AG09319 (cell line): ENCODE measurements around the gene NEK8.

Experiments used
- DNase-seq: peaks from one replicate; pipeline ENCODE4 v3.0.0-alpha.2; 2010; ENCODE audit warnings: low read depth; ENCODE audit errors: extremely low read depth
- TF ChIP-seq, protein P1 (sequence below): IDR thresholded peaks from 2 replicates; pipeline ENCODE4 v1.5.1; 2011; ENCODE audit warnings: low read depth, mild to moderate bottlenecking, inconsistent platforms, low read length, moderate library complexity

Gene NEK8

DNA sequence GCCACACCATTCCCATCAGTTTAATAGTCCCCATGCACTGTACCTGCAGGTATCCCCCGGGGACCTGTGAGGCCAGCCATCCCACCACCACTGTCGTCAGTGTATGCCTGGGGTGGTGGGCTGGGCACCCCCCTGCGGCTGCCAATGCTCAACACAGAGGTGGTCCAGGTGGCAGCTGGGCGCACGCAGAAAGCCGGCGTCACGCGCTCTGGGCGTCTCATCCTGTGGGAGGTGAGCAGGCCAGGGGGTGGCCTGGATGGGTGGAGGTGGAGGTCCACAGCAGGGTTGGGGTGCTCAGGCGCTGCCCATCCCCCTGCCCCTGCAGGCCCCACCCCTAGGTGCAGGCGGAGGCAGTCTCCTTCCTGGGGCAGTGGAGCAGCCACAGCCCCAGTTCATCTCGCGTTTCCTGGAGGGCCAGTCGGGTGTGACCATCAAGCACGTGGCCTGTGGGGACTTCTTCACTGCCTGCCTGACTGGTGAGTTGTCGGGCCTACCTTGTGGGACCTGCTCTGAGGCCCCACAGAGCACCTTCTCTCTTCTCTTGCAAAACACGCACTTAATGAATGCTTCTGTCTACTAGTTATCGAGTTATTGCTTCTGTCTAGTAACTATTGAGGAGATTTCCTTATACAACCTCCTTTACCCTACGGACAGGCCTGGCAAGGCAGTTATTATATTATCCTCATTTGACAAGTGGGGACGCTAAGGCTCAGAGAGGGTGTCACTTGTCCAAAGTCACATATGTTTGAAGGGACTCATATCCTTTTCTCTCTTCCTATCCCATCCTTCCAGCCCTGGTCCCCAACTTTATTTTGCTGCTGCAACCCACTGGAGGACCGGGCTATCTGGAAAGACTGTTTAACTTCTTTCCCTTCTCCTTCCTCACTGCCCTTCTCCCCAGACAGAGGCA, 9.4 kb downstream of the NEK8 start:
- DNase-seq: no peak
- TF ChIP-seq, protein P1, sequence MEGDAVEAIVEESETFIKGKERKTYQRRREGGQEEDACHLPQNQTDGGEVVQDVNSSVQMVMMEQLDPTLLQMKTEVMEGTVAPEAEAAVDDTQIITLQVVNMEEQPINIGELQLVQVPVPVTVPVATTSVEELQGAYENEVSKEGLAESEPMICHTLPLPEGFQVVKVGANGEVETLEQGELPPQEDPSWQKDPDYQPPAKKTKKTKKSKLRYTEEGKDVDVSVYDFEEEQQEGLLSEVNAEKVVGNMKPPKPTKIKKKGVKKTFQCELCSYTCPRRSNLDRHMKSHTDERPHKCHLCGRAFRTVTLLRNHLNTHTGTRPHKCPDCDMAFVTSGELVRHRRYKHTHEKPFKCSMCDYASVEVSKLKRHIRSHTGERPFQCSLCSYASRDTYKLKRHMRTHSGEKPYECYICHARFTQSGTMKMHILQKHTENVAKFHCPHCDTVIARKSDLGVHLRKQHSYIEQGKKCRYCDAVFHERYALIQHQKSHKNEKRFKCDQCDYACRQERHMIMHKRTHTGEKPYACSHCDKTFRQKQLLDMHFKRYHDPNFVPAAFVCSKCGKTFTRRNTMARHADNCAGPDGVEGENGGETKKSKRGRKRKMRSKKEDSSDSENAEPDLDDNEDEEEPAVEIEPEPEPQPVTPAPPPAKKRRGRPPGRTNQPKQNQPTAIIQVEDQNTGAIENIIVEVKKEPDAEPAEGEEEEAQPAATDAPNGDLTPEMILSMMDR: no peak

DNA sequence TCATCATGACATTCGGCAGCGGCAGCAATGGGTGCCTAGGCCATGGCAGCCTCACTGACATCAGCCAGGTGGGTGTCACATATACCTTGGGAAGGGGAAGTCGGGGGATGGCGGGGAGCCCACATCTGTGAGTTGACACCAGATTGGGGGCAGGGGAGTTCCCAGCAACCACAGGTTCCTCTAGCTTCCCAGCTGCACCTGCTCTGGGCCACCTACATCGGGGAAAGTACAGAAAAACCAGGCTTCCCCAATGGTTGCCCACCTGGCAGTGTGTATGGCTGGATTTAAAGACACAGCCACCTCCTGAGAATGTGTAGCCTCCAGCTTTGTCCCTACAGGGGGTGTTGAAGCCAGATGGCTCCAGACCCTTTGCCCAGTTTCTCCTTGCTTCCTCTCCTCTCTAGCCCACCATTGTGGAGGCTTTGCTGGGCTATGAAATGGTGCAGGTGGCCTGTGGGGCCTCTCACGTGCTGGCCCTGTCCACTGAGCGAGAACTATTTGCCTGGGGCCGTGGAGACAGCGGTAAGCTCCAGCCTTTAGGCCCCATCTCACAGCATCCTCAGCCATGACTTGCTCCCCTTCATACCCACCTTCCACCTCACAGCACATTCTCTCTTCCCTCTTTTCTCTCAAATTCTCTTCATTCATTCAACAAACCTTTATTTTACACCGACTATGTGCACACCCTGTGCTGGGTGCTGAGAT, 10.2 kb downstream of the NEK8 start:
- TF ChIP-seq, protein P1: no peak

DNA sequence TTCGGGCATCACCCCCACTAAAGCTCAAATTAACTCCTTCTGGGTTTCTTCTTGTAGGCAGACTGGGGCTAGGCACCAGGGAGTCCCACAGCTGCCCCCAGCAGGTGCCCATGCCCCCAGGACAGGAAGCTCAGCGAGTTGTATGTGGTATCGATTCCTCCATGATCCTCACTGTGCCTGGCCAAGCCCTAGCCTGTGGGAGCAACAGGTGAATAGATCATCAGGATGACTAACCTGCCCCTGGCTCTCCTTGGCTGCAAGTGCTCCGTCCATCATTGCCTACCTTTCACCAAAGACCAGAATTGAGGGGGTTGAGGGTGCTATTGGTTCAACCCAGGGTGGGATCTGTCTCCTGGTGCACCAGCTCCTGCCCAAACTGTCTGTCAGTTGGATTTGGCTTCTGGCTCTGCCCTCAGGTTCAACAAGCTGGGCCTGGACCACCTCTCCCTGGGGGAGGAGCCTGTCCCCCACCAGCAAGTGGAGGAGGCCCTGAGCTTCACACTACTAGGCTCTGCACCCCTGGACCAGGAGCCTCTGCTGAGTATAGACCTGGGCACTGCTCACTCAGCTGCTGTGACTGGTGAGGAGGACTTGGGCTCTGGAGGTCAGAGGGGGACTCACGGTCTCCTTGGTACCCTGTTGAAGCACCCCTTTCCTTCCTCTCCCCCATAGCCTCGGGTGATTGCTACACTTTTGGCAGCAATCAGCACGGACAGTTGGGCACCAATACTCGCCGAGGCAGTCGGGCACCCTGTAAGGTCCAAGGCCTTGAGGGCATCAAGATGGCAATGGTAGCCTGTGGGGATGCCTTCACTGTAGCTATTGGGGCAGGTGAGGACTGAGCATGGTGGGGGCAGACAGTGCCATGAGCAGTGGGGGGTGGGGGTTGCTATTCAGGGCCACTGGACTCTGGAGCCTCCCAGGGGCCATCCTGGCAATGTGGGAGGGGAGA, 12.1 kb downstream of the NEK8 start:
- TF ChIP-seq, protein P1: no peak
- no peak for DNase-seq

More for the DNA sequence above, 10.2 kb downstream of the NEK8 start:
- DNase-seq: no peak

DNA sequence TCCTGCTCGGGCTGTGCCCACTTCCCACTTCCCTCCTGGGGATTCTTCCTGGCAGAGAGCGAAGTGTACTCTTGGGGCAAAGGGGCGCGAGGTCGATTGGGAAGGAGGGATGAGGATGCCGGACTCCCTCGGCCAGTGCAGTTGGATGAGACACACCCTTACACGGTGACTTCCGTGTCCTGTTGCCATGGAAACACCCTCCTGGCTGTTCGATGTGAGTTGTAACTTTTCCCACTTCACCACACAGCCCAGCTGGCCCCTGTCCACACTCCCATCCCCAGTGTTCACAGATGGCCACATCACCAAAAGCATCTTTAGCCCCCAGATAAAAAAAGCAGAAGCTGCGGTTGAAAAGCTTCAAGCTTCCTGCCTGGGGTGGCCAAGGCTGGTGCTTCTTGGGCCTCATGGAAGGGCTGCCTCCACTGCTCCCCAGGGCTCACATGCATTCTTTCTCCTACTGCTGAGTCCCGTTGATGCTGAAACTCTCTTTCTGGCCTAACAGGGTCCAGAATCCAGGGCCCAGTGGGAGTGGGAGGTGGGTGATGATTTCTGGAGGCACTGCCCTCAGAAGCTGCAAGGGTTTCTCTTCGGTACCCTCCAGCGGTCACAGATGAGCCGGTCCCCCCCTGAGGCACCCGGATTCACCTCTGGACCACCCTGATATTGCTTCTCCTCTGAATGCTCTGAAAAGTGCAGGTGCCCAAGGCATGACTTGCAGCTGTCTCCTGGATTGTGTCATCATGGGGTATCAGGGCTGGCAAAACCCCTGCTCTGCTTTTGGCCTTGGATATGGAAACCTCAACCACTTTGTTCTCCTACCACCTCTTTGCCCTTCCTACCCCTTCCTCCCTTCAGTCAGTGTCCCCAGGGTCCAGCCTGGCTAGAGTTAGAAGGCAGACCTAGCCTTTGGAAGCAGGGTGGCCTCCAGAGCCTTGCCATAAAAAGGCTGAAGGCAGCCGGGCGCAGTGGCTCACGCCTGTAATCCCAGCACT, 13.1 kb downstream of the NEK8 start:
- DNase-seq: no peak
- TF ChIP-seq, protein P1: no peak

DNA sequence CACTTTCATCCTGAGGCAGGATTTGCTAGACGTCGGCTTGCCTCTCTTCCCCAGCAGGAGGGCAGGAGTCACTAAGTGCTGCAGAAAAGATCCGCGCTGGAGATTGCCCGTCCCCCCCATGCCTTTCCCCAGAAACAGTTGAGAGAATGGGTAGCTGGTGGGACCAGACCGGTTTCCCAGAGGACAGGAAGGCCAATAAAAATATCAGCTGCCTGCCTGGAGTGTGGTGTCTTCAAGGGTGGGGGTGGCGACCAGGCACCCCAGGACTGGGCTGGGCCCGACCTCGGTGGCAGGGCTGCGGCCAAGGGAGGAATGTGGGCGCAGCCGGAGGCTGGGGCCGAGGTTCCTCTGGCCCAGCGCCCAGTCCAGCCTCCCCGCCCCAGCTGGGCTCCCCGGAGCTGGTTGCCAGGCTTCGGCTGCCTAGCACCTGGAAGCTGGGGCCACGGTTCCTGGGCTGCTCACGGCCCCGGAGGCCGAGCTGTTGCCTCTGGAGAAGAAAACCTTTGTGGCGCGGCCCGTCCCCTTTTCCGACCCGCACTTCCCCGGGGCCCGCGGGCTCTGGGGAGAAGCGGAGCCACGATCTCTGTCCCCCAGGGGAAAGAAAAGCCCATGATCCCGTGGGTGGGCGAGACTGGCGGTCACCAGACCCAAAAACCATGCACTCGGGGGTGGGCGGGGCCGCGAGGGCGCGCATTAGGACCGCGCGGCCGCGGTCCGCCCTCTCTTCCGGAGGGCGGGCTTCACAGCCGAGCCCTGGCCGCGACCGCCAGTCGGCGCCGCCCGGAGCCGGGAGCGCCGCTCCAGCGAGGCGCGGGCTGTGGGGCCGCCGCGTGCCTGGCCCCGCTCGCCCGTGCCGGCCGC, 14.9 kb downstream of the NEK8 start, which contains the start of gene TRAF4:
TRAF4 (plus strand) TSS at position 769 of the 861 bp plus-strand sequence. CDS start 102 bp downstream, outside the sequence.
- DNase-seq: peak; percentile 74
- TF ChIP-seq, protein P1: no peak; the same call in 1 of the 2 replicates
